HG03135 (cell line): ENCODE measurements around the gene NPR1.
A peak's percentile ranks its signal among the peaks of the same experiment; 100 is the strongest.
"Not testable (repeated sequence)": the region's sequence is repeated elsewhere in the genome, so short reads cannot be mapped to it uniquely, and the experiment has no call there.

Source experiments
- ATAC-seq: cut with Tn5 transposase; IDR thresholded peaks from one replicate; pipeline ENCODE4 v1.9.1; 2021; ENCODE audit warnings: mild to moderate bottlenecking, moderate library complexity; ENCODE audit not compliant: unreplicated experiment

Gene NPR1

DNA sequence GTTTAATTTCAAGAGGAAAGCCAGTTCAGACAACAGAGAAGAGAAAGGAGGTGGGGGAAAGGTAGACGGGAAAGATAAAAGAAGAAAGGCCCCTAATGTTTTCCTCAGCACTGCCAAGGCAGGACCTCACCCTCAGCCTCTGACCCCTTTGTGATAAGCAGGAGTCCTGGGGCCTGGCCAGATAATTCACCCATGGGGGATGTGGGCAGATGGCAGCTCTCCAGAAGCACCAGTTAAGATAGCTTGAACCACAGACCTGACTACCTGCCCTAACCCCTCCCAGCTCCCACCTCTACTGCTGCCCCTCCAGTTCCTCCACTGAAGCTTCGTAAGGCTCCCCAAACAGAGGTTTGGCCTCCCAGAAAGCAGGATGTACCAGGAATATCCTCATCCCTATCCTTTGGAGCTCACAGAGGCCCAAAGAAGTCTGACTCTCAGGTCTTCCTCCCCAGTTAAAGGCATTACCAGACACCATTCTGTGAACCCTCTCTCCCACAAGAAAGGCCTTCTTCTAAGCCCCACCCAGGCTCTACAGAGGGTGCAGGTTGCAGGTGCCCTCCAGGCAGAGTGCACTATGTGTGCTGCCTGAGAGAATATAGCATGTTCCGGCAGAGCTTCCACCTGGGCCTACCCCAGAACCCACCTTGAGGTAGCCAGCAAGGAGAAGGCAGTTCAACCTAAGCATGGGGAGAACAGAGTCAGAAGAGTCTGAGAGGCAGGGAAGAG is 29.2 kb upstream of the NPR1 start:
- no peak for ATAC-seq

DNA sequence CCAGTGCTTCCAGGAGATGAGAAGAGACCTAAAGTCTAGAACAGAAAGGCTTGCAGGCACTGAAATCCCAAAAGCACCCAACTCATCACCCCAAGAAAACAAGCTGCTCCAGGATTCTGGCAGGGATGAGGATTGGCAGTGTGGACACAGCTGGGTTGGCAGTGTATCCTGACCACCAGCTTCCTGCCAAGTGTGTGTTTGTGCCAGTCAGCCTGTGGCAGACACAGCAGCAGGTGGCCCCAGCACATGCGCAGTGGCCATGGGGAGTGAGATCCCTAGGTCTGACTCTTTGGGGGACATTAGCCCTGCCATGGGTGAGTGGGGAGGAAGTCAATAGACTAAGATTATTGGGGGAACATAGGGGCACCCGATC is 28.6 kb upstream of the NPR1 start:
- no peak for ATAC-seq

DNA sequence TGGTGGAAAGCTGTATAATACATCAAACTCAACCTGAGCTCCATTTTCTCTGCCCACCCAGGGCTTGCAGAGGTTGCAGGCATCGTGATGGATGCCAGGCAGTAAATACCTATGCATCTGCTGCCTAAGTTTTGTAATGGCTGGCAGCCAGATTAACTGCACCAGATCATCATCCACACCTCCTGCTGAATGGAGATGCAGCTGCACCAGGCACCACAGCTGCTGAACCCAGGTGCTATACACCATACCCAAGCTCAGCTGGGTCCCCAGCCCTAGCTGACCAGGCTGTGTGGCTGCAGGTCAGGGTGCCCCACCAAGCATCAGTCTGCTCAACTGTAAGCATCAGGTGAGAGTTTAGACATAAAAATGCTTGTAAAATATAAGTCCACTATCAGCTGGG is 26.7 kb upstream of the NPR1 start:
- ATAC-seq, result no peak

DNA sequence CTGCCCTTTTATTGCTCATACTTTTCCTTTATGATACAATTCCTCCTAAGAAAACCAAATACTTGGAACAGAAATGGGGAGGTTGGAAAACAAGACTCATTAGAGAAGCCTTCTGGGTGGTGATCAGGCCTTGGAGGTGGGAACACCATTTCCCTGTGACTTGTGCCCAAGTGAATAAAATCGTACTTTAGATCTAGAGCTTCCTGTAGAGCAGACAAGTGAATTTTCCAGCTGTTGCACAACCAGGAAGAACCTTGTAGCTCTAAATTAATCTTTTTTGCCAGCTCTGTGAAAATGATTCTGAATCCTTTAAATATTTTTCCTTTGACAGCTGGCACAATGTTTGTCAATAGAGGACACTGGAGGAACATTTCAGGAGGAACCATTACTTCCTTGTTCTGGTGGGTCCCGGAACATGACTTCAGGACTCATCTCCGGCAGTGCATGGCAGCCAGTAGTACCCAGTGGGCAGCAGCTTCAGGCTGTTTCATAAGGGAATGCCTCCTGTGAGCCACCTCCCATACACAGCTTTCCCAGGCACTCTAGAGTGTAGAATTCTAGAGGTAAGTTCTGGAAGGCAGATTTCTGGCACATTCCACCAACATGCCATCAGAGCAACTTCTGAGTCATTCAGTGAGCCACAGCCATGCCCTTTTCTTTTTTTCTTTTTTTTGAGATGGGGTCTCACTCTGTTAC is 25.5 kb upstream of the NPR1 start:
- ATAC-seq, result no peak

DNA sequence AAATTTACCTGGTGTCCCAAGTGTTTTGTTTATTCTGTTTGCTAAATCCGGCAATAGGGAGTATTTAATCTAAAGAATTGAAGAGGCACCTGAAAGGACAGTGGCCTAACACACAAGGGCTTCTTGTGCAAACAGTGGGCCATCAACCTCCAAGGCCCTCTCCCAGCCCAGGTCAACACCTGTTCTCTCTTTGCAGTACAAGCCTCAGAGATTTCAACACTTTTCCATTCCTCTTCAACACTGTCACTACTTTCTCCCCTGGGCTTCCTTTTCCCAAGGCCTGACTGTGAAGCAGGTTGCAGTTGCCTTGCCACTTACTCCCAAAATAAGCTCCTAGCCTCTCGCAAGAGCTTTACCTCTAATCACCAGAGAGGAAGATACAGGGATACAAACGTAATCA is 23.2 kb upstream of the NPR1 start:
- ATAC-seq, result no peak

DNA sequence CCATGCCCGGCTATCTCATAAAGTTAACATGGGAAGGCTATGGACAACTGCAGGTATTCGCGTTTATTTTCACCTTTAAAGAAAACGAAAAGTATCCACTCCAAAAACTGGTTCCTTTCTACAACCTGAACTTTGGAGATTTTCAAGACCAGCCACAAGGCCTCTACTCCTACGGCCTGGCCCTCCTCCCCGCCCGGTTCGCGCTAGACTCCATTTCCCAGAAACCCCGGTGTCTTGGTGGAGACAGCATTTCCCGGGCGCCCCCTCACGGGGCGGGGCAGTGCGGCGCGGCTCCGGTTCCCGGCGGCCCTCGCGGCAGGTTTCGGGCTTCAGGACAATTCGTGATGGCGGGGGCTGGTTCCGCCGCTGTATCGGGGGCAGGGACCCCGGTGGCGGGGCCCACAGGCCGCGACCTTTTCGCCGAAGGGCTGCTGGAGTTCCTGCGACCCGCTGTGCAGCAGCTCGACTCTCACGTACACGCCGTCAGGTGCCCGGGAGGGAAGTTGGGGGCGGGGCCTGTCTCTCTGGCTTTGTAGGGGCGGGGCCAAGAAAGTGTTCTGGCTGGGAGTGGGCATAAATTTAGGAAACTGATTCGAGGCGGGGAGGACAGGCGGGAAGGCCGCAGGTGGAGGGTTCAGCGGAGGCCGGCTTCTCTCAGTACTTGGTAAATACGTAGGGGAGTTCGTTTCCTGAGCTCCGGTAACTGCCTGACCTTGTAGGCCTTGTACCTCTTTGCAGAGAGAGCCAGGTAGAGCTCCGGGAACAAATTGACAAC is 19.9 kb upstream of the NPR1 start, which contains the start of gene SNAPIN:
TSS of gene SNAPIN (plus strand) at position 304 of the 775 bp plus-strand sequence. CDS start at position 345, 41 bp downstream.
- peak; percentile 91 for ATAC-seq

DNA sequence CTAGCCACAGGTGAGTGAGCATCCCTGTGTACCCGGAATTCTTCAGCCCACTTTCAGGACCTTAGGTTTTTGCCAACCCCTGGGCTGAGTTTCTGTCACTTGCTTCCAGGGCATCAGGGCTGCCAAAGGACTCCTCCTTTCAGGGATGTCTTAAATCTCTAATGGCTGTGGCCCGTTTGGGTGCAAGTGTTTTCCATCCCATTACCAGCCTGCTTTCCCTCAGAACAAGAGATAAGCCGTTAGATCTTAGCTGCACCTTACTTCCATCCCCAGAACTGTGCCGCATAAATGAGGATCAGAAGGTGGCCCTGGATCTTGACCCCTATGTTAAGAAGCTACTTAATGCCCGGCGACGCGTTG is 19.3 kb upstream of the NPR1 start:
- no peak for ATAC-seq

DNA sequence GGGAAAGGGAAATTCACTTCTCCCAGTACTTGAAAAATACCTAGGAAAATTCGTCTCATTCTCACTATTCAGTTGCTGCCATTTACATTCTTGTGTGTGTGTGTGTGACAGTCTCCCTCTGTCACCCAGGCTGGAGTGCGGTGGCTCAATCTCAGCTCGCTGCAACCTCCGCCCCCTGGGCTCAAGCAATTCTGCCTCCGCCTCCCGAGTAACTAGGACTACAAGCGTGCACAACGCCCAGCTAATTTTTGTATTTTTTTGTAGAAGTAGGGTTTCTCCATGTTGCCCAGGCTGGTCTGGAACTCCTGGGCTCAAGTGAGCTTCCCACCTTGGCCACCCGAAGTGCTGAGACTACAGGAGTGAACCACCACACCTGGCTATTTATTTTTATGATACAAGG is 18.8 kb upstream of the NPR1 start:
- no peak for ATAC-seq

DNA sequence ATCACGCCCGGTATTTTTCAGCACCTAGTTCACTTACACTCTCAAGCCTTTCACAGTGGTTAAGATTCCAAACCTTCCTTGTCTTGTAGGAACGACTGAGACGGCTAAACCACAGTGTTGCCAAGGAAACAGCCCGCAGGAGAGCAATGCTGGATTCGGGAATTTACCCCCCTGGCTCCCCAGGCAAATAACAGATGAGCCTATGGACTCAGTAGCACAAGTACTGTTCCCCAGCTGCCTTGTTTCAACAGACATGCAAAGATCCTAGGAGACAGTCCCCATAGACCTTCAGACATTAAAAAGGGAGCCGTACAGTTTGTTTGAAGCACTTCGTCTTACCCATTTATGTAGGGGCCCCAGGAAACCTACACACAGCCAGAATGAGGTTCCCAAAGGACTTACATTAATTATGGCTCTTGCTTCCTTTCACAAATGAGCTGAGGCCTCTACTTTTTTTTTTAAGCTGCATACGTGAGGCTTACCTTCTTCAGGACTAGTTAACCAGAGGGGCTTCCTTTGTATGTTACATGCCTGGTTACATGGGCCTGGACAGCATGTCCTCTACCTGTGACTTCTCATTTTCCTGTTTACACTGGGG is 17.3 kb upstream of the NPR1 start:
- no peak for ATAC-seq

DNA sequence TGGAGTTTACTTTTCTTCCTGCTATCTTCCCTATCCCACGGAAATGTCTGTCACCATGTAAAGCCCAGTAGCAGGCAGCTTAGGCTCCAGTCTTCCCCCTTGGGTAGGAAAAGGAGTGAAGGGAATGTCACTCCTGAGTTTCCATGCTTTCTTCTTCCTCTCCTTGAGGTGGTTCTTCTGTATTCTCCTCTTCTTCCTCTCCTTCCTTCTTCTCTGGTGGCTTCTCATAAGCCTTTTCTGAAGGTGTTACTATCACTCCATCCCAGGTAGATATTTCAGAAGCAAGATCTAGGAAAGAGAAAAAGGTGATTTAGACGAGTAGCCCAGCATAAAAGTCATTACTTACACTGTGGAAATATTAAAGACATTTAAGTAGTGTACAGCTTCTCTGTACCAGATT is 16.2 kb upstream of the NPR1 start:
- no peak for ATAC-seq

DNA sequence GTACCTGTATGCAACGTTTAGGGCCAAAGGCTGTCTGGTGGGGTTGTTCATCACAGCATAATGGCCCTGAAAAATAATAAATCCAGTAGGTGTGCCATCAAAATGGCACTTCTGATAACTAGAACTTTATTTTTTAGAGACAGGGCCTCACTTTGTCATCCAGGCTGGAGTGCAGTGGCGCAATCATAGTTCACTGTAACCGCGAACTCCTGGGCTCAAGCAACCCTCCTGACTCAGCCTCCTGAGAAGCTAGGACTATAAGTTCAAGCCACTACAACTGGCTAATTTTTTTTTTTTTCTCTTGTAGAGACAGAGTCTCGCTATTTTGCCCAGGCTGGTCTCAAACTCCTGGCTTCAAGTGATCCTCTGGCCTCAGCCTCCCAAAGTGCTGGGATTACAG is 15.3 kb upstream of the NPR1 start:
- ATAC-seq, result no peak

DNA sequence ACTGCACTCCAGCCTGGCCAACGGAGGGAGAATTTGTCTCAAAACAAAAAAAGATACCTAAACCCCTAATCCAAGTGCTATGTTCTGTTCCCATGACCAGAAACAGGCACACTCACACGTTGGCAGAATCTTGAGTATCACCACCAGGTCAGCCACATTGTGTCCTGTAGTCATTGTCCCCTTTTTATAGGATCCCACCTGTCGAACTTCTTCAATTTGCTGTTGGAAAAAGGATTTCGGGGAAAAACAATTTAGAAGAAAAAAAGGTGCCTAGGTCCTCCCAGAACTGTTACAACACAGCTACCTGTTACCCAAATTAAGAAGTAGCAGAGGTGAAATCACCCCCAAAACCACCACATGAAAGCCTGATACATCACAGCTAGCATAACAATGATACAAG is 11.0 kb upstream of the NPR1 start:
- ATAC-seq, result no peak

DNA sequence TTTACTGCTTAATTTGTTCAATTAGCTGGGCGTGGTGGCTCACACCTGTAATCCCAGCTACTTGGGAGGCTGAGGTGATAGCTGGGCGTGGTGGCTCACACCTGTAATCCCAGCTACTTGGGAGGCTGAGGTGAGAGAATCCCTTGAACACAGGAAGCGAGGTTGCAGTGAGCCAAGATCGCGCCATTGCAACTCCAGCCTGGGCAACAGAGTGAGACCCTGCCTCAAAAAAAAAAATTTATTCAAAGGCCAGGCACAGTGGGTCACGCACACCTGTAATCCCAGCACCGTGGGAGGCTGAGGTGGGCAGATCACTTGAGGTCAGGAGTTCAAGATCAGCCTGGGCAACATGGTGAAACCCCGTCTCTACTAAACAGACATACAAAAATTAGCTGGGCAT is 9.8 kb upstream of the NPR1 start:
- not testable (repeated sequence) for ATAC-seq

DNA sequence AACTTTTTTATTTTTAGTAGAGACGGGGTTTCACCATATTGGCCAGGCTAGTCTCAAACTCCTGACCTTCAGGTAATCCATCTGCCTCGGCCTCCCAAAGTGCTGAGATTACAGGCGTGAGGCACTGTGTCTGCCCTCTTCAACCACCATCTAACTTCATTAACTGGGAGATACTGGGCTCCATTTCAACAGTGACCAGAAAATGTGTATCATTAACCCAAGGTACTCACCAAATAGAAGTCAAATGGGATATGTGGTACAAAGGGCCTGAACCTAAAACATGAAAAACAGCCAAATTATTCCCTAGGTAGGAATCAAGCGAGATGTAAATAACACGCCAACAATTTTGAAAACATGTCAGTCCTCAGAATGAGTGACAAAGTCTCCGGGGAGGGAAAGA is 8.9 kb upstream of the NPR1 start:
- ATAC-seq, result no peak

DNA sequence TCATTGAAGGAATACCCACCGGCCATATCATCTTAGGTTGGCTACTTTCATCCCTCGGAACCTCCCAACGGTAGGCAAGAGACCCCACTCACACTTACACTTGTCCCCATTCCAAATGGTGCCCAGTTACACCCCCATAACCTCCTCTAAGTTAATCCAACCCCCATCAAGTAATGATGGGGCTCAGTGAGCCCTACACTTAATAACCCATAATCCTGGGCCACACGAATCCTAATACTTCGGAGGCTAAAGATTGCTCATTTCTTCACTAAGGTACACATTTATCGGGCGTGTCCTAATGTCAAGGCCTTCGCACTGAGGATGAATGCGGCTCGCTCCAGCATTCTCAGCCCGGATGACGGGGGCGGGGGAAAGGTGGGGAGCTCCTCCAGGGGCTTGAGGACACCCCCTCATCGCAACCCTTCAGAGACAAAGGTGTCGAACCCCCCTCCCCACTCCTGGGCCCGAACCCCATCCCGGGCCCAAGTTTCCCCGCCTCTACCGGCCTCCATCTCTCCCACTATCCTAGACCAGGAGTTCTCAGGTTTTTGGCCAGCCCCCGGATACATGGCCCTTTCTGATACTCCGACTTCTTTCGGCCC is 8.1 kb upstream of the NPR1 start:
- ATAC-seq, result no peak

DNA sequence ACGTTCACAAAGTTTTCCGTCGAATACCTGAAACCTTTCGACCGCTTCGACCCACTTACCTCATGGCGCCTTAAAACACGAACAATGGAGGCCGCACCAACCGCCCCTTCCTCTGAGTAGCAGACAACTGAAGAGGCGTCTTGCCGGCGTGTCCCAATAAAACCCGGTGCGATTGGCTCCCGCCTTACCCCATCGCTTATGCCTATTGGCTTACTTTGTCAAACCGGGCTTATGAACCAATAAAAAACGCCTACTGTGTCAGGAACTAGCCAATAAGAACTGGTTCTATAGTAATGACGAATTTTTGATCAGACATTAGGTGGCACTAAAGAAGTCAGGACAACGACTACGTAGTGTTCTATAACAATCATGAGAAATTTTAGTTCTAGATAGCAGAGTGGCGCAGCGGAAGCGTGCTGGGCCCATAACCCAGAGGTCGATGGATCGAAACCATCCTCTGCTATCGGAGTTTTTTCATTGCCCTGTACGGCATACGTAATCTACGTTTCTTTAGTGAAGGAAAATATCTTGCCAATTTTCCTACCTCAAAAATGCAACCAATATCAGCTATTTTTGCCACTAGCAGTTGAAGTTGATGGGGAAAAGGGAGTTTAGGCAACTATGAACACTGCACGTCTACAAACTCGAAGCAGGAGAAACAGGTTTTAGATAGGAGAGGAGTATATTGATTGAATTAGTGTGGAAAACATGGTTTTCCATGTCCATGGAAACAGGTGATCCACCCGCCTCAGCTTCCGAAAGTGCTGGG is 7.4 kb upstream of the NPR1 start, which contains the start of gene ILF2:
TSS of gene ILF2 (minus strand) at position 135 of the 769 bp plus-strand sequence. CDS start at position 64, 71 bp downstream.
- peak; percentile 95 for ATAC-seq

DNA sequence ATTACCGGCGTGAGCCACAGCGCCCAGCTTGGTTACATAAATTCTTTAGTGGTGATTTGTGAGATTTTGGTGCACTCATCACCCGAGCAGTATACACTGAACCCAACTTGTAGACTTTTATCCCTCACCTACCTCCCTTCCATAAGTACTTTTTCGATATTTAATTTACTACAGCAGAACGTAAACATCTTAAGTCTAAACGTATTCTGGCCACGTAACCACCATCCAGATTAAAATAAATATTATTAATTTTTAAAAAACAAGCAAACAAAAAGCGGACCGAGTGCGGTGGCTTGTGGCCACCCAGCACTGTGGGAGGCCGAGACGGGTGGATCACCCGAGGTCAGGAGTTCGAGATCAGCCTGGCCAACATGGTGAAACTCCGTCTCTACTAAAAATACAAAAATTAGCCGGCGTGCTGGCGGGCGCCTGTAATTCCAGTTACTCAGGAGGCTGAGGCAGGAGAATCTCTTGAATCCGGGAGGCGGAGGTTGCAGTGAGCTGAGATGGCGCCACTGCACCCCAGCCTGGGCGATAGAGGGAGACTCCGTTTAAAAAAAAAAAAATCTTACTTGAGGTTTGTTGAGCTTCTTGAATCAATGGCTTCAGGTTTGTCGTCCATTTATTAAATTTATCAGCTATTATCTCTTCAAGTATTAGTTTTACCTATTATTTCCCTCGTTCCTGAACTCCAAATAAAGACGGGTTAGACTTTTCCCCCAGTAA is 6.7 kb upstream of the NPR1 start:
- ATAC-seq, result peak; percentile 15

DNA sequence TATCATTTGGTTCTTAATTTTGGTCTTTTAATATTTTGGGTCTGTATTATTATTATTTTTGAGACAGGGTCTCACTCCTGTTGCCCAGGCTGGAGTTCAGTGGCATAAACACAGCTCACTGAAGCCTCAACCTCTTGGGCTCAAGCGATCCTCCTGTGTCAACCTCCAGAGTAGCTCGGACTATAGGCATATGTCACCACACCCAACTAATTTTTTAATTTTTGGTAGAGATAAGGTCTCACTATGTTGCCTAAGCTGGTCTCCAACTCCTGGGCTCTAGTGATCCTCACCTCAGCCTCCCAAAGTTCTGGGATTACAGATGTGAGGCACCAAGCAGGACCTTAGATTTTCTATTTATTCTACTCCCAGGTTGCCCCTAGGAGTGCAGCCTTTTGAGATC is 5.0 kb upstream of the NPR1 start:
- no peak for ATAC-seq

DNA sequence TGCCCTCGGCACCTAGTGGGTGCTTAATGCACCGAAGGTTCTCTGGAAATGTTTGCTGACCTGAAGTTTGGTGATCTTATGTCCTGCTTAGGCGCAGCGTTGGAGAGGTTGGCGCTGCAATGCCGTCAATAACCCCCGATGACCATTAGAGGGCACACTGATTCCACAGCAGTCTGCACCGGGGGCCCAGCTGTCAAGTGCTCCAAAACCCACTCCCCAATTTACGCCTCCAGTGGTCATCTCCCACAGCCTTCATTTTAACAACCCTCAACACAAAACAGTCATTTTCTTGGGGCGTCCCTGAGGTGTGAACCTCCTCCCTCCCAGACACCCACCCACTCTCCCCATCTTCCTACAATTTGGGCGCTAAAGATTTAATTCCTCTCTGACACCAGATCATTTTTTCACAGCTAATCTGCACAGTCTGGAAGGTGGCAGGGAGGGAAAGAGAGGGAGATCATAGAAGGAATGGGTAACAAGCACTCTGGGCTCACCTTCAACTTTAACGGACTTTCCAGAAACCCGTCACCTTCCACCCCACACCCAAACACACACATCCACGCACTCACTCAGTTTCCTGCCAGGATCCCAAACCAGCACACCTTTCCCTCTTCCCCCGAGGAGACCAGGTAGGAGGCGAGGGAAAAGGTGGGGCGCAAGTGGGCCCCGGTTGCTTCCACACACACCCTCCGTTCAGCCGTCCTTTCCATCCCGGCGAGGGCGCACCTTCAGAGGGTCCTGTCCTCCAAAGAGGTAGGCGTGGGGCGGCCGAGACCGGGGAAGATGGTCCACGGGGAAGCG is 570 bp upstream of the NPR1 start:
- no peak for ATAC-seq
